SJCRH30 (cell line): ENCODE measurements around the gene OR10H5. TPM values are rescaled to one million over a fixed set of nuclear protein-coding genes. Genes with fewer than 3 reads are reported as not detected.
A peak's percentile ranks its signal among the peaks of the same experiment; 100 is the strongest.
"Not testable (repeated sequence)": the region's sequence is repeated elsewhere in the genome, so short reads cannot be mapped to it uniquely, and the experiment has no call there.

Experiments
- DNase-seq, 2 experiments: peaks; one replicate each; pipeline ENCODE4 v3.0.0-alpha.2; 2015 to 2020
- H3K27ac ChIP-seq: fragments of 250-450 bp; sonication (Bioruptor Pico); 2 replicates; pipeline ENCODE4 v1.5.1; 2020; ENCODE audit warnings: mild to moderate bottlenecking, moderate library complexity
- H3K27me3 ChIP-seq: fragments of 250-450 bp; sonication (Bioruptor Pico); 2 replicates; pipeline ENCODE4 v1.5.1; 2020; ENCODE audit warnings: mild to moderate bottlenecking, moderate library complexity
- H3K36me3 ChIP-seq: fragments of 250-450 bp; sonication (Bioruptor Pico); 2 replicates; pipeline ENCODE4 v1.5.1; 2020; ENCODE audit warnings: mild to moderate bottlenecking, moderate library complexity
- H3K4me1 ChIP-seq: fragments of 250-450 bp; sonication (Bioruptor Pico); 2 replicates; pipeline ENCODE4 v1.5.1; 2020; ENCODE audit warnings: mild to moderate bottlenecking, moderate library complexity
- H3K4me3 ChIP-seq: fragments of 250-450 bp; sonication (Bioruptor Pico); 2 replicates; pipeline ENCODE4 v1.5.1; 2020; ENCODE audit warnings: mild to moderate bottlenecking, moderate library complexity
- H3K9me3 ChIP-seq: fragments of 250-450 bp; sonication (Bioruptor Pico); replicated peaks from 2 replicates; pipeline ENCODE4 v1.5.1; 2020; ENCODE audit warnings: mild to moderate bottlenecking, moderate library complexity
- total RNA-seq: library from RNA; depleted of rRNA; stranded (reverse); fragments of >200 nt; shearing (Covaris generic); gene quantifications from 2 replicates; pipeline ENCODE4 v1.2.3, GENCODE V29; 2014; rRNA removed

Gene OR10H5
- total RNA-seq = not detected in 2 replicates

DNA sequence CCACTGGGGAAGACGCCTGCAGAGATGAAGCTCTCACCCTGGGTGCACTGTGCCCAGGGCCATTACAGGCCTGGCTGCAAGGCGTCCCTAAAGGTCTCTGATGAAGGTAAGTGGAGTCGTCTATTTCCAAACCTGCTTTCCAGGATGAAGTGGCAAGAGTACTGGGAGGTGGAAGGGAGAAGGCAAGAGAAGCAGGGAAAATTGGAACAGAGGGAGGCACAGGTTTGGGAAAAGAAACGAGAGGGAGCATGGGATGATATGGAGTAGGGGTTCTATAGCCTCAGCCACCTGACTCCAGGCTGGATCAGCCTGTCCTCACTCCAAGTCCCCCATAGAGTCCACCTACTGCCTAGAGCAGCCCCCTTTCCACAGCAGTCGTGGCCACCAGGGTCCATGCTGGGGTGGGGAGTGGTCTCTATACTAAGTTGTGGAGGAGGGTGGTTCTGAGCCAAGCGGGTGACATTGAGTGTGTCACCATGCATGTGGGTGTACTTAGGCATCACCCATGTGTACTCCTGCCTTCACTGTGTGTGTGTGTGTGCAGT lies at the start of gene OR10H5:
OR10H5 (plus strand) TSS at position 51 of the 545 bp plus-strand sequence. CDS start 6,388 bp downstream, outside the sequence.
- no peaks in the 10 kb centered on the region for H3K4me1 ChIP-seq

DNA sequence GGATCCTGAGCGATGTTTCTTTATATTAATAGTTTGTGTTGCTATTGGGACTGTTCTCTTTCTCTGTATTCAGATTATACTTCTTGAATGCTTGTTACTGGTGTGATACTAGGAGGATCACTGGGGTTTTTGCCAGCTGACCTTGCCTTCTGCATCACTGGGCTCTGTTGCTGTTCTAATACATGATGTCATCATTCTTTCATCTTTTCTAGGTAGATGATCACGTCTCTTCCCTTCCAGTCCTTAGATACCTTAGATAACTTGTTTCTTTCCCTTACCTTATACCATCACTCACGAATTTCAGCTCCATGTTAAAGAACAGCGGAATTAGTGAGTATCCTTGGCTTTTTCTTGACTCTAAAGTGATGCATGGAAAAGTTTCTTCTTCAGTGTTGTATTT lies 49.7 kb upstream of the OR10H5 start, which contains the start of gene OR10H3:
OR10H3 (plus strand) TSS at position 264 of the 400 bp plus-strand sequence. CDS start 3,408 bp downstream, outside the sequence.
- Histone ChIP-seq H3K36me3 (no peaks in the 10 kb centered on the region), H3K4me3 (no peak within 1 kb of the TSS), H3K27ac (no peak within 1 kb of the TSS), H3K4me1 (no peaks in the 10 kb centered on the region), H3K27me3 (0 out of 2 replicates have a peak, but pooled peaks cover 9% of the 10 kb centered on the region), H3K9me3 (no peaks in the 10 kb centered on the region)
- no peak for DNase-seq

More for the DNA sequence above, at the start of gene OR10H5:
- no peak for DNase-seq
- H3K27ac ChIP-seq = no peak within 1 kb of the TSS
- no peaks in the 10 kb centered on the region for H3K36me3 ChIP-seq
- H3K9me3 ChIP-seq = no peaks in the 10 kb centered on the region
- no peaks in the 10 kb centered on the region for H3K27me3 ChIP-seq
- no peak within 1 kb of the TSS for H3K4me3 ChIP-seq

DNA sequence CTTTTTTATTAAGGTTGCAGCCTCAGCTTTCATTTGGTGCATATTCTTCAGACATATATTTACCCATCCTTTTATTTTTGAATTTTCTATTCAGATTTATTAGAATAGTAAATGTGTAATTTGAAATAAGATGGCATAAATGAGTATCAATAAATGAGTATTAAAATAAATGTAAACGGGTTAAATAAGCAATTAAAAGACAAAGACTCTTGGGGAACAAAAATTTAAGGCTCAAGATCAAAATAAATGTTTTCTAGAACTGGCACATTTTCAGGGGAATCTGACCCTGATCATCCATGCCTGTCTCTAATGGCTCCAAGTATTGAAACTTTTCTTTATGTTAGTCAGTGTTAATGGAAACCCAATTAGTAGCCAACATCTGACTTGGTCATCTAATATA lies 46.7 kb upstream of the OR10H5 start:
- H3K27ac ChIP-seq = no peak overlapping the region
- no peak for DNase-seq
- H3K9me3 ChIP-seq = no peaks in the 10 kb centered on the region
- no peaks in the 10 kb centered on the region for H3K4me1 ChIP-seq
- H3K4me3 ChIP-seq = no peak overlapping the region
- H3K27me3 ChIP-seq = 0 out of 2 replicates have a peak, but pooled peaks cover 2% of the 10 kb centered on the region
- H3K36me3 ChIP-seq = no peaks in the 10 kb centered on the region

- no peaks in the 10 kb centered on the region for H3K36me3 ChIP-seq
- no peaks in the 10 kb centered on the region for H3K9me3 ChIP-seq
- H3K4me3 ChIP-seq = no peak overlapping the region
- DNase-seq = no peak
- no peaks in the 10 kb centered on the region for H3K4me1 ChIP-seq
- no peak overlapping the region for H3K27ac ChIP-seq
- H3K27me3 ChIP-seq = peaks cover 14% of the 10 kb centered on the region; the same call in 1 of the 2 replicates
These were observed 39.2 kb upstream of the OR10H5 start for GRCh38 chr19:15748239-15748638.

- no peaks in the 10 kb centered on the region for H3K9me3 ChIP-seq
- H3K27me3 ChIP-seq = no peaks in the 10 kb centered on the region
- no peaks in the 10 kb centered on the region for H3K36me3 ChIP-seq
- no peak overlapping the region for H3K4me3 ChIP-seq
- H3K27ac ChIP-seq = no peak overlapping the region
- no peaks in the 10 kb centered on the region for H3K4me1 ChIP-seq
- no peak for DNase-seq
These were observed 29.1 kb upstream of the OR10H5 start for GRCh38 chr19:15758379-15758778.

- Histone ChIP-seq H3K4me3 (no peak overlapping the region), H3K27me3 (no peaks in the 10 kb centered on the region), H3K36me3 (no peaks in the 10 kb centered on the region)
These were observed 27.4 kb upstream of the OR10H5 start for GRCh38 chr19:15759962-15760565.

GRCh38 chr19:15769586-15769985 lies 17.9 kb upstream of the OR10H5 start:
- no peaks in the 10 kb centered on the region for H3K4me1 ChIP-seq
- no peaks in the 10 kb centered on the region for H3K9me3 ChIP-seq
- H3K27ac ChIP-seq = no peak overlapping the region
- peak; percentile 22 to 43 for DNase-seq
- no peaks in the 10 kb centered on the region for H3K36me3 ChIP-seq
- H3K4me3 ChIP-seq = no peak overlapping the region
- no peaks in the 10 kb centered on the region for H3K27me3 ChIP-seq

More at GRCh38 chr19:15759962-15760565, 27.4 kb upstream of the OR10H5 start:
- Histone ChIP-seq H3K4me1 (no peaks in the 10 kb centered on the region), H3K27ac (no peak overlapping the region), H3K9me3 (no peaks in the 10 kb centered on the region)
- DNase-seq = peak in 1 of 2 experiments; percentile 21

DNA sequence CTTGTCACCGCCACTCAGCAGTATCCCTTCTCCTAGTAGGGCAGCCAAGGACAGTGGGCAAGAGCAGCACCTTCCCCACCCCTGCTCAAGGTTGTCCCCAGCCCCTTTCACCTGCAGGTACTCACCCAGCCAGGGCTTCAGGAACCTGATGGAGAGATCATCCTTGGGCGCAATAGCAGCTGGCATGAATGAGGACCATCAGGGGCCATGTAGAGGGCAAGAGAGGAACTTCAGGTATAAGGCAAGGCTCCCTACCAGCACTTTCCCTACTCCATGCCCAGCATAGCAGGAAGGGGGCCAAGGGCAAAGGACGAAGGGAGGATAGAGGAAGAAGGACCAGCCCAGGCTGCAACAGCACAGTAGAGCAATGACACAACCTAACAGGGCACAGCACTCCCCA lies 13.3 kb upstream of the OR10H5 start:
- not testable (repeated sequence) for H3K36me3 ChIP-seq, H3K4me3 ChIP-seq, H3K9me3 ChIP-seq, H3K27me3 ChIP-seq, DNase-seq, H3K4me1 ChIP-seq, H3K27ac ChIP-seq

DNA sequence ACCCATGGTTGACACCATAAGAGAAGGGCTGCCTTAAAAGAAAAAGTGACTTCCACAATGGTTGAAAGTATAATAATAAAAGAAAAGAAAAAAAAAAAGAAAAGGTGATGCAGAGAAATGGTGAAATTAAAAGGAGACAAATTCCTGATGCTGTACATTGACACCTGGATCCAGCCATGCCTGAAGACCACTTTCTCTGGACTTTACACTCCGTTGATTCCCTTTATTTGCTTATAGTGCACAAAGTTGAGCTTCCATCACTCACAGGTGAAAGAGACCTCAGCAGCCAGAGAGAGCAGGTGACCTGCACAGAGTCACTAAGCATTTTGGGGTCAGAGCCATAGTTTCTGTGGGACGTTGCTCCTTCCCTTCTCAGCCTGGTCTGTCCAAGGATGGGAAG lies 12.2 kb upstream of the OR10H5 start:
- no peak for DNase-seq
- H3K9me3 ChIP-seq = no peaks in the 10 kb centered on the region
- no peak overlapping the region for H3K27ac ChIP-seq

DNA sequence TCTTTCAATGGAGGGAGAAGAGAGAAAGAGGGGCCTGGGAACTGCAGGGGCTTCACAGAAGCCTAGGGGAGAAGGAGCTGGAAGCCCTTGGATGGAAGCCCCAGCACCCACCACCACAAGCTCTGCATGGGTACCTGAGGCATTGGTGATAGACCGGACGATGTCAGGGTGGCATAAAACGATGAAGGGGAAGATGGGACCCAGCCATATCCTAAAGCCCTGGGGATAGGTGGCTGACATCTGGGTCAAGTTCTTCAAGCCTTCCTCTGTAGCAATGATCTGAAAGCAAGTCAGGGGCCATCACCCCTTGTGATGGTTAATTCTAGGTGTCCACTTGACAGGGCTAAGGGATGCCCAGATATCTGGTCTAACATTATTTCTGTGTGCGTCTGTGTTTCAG lies 11.2 kb upstream of the OR10H5 start:
- H3K27ac ChIP-seq = no peak overlapping the region
- H3K27me3 ChIP-seq = no peaks in the 10 kb centered on the region
- H3K9me3 ChIP-seq = no peaks in the 10 kb centered on the region
- no peak for DNase-seq
- no peaks in the 10 kb centered on the region for H3K36me3 ChIP-seq
- H3K4me3 ChIP-seq = no peak overlapping the region
- no peaks in the 10 kb centered on the region for H3K4me1 ChIP-seq

More for the DNA sequence above, 12.2 kb upstream of the OR10H5 start:
- Histone ChIP-seq H3K4me3 (no peak overlapping the region), H3K36me3 (no peaks in the 10 kb centered on the region), H3K4me1 (no peaks in the 10 kb centered on the region), H3K27me3 (no peaks in the 10 kb centered on the region)

GRCh38 chr19:15776991-15777970 lies 10.2 kb upstream of the OR10H5 start:
- no peak overlapping the region for H3K4me3 ChIP-seq
- H3K36me3 ChIP-seq = no peaks in the 10 kb centered on the region
- no peaks in the 10 kb centered on the region for H3K4me1 ChIP-seq
- no peak for DNase-seq
- no peak overlapping the region for H3K27ac ChIP-seq
- H3K27me3 ChIP-seq = no peaks in the 10 kb centered on the region
- H3K9me3 ChIP-seq = no peaks in the 10 kb centered on the region

- H3K27me3 ChIP-seq = no peaks in the 10 kb centered on the region
- H3K27ac ChIP-seq = no peak overlapping the region
- H3K4me1 ChIP-seq = no peaks in the 10 kb centered on the region
- no peaks in the 10 kb centered on the region for H3K36me3 ChIP-seq
- peak; percentile 15 to 18 for DNase-seq
- no peaks in the 10 kb centered on the region for H3K9me3 ChIP-seq
- no peak overlapping the region for H3K4me3 ChIP-seq
These were observed 7.5 kb upstream of the OR10H5 start for GRCh38 chr19:15779756-15780476.

DNA sequence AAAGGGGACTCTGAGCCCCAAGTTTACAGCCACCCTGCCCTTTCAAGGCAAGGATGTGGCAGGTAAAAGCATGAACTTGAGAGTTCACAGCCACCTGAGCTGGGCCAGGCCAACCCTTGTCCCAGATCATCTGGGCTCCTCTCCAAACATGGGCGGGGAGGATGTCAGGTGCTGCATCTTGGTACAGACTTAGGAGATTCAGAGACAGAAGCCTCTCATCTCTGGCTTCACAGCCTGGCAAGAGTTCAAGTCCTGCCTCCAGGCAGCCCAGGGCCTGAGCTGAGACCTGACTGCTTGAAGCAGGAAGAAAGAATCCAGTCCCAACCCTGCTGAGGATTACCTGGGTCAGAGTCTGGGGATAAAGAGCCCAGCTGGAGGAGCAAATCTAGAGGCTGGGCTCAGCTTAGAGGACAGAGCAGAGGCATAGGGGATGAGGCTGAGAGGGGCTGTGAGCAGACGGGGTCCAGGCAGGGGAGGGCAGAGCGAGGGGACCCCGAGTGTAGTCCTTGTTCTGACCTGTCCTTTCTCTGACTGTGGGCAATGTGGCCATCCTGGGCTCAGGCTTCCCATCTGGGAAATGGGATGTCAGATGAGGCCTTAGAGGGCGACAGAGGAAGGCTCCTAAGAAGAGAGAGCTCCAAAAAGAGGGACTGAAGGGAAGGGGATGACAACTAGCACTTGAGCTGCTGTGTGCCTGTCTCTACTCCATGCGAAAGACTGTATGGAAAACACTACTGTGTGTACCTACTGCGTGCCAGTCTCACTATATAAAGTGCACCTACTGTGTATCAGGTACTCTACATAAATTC lies 6.6 kb upstream of the OR10H5 start:
- Histone ChIP-seq H3K27me3 (no peaks in the 10 kb centered on the region), H3K9me3 (no peaks in the 10 kb centered on the region), H3K4me1 (no peaks in the 10 kb centered on the region), H3K27ac (no peak overlapping the region), H3K4me3 (no peak overlapping the region), H3K36me3 (no peaks in the 10 kb centered on the region)
- DNase-seq = no peak

- DNase-seq = no peak
- Histone ChIP-seq H3K4me3 (no peak overlapping the region), H3K36me3 (no peaks in the 10 kb centered on the region), H3K27me3 (no peaks in the 10 kb centered on the region), H3K9me3 (no peaks in the 10 kb centered on the region), H3K27ac (no peak overlapping the region), H3K4me1 (no peaks in the 10 kb centered on the region)
These were observed 5.8 kb upstream of the OR10H5 start for GRCh38 chr19:15781661-15782060.
